Colonic mucosa (tissue), 4 donors: Measurements from ENCODE around the gene SEMA6B. TPM values are rescaled to one million over a fixed set of nuclear protein-coding genes. Genes with fewer than 3 reads are reported as not detected.

Experiments used
- DNase-seq: peaks from one replicate; pipeline ENCODE4 v3.0.0-alpha.2; 2020
- H3K27ac ChIP-seq: fragments of 200-600 bp; one replicate; pipeline ENCODE4 v1.8.0; 2021
- H3K27me3 ChIP-seq: fragments of 200-600 bp; one replicate; pipeline ENCODE4 v1.8.0; 2021
- H3K36me3 ChIP-seq: fragments of 200-600 bp; one replicate; pipeline ENCODE4 v1.8.0; 2021
- H3K4me1 ChIP-seq: fragments of 200-600 bp; one replicate; pipeline ENCODE4 v1.8.0; 2021; ENCODE audit warnings: mild to moderate bottlenecking
- H3K4me3 ChIP-seq: fragments of 200-600 bp; one replicate; pipeline ENCODE4 v1.8.0; 2021
- H3K9ac ChIP-seq, 2 donors: one replicate each; pipeline ENCODE4 v1.7.0; 2013; ENCODE audit warnings: control low read depth in 2 of 2, low read depth in 2 of 2, low read length in 2 of 2
- H3K9me3 ChIP-seq: fragments of 200-600 bp; one replicate; pipeline ENCODE4 v1.8.0; 2021
- CTCF ChIP-seq: fragments of 200-600 bp; IDR thresholded peaks from one replicate; pipeline ENCODE4 v1.8.0; 2022; ENCODE audit warnings: antibody characterized with exemption, mild to moderate bottlenecking
- intact Hi-C: fragments of 100-400 bp; cut with DNase I; formaldehyde crosslinking; loops from one replicate; pipeline ENCODE4 v1.14.1; 2022
- total RNA-seq, 2 donors: library from RNA; stranded (reverse); fragmentation: NEBNext Ultra II Directional in 1 of 2; extraction: Animal tissue kit (Norgen Biotek cat#: 25700) in 1 of 2; gene quantifications; one replicate each; pipeline ENCODE4 v1.2.1, GENCODE V29; 2021
- donor health status: healthy.
- donor health status: DM: no; HTN: no; CAD: no.
- donor health status: DM: no; HTN: no; CAD: no.

The SEMA6B gene
- total RNA-seq, 2 donors from 2014 or later = 1.3 to 5.6 TPM

- Histone ChIP-seq H3K9ac (no peak overlapping the region), H3K27me3 (peaks cover 54% of the 10 kb centered on the region), H3K9me3 (no peaks in the 10 kb centered on the region), H3K4me1 (peaks cover 5% of the 10 kb centered on the region), H3K4me3 (no peak overlapping the region), H3K27ac (no peak overlapping the region), H3K36me3 (no peaks in the 10 kb centered on the region)
- intact Hi-C loops = no loop called here
- TF ChIP-seq CTCF = no peak
- no peak for DNase-seq
These were observed 23.7 kb upstream of the SEMA6B start for GRCh38 chr19:4582980-4583842.

- H3K9me3 ChIP-seq = no peaks in the 10 kb centered on the region
- no peak overlapping the region for H3K27ac ChIP-seq
- H3K9ac ChIP-seq = no peak overlapping the region
- no peaks in the 10 kb centered on the region for H3K36me3 ChIP-seq
- H3K27me3 ChIP-seq = peaks cover 54% of the 10 kb centered on the region
- no peak for TF ChIP-seq CTCF
- intact Hi-C loops = no loop called here
- H3K4me3 ChIP-seq = no peak overlapping the region
- no peak for DNase-seq
- peaks cover 5% of the 10 kb centered on the region for H3K4me1 ChIP-seq
These were observed 22.4 kb upstream of the SEMA6B start for GRCh38 chr19:4581666-4582553.

- Histone ChIP-seq H3K27ac (no peak overlapping the region), H3K36me3 (no peaks in the 10 kb centered on the region), H3K9me3 (no peaks in the 10 kb centered on the region), H3K9ac (no peak overlapping the region), H3K4me1 (peaks cover 5% of the 10 kb centered on the region), H3K4me3 (no peak overlapping the region), H3K27me3 (peaks cover 54% of the 10 kb centered on the region)
- DNase-seq = no peak
- TF ChIP-seq CTCF = no peak
- intact Hi-C loops = no loop called here
These were observed 21.6 kb upstream of the SEMA6B start for GRCh38 chr19:4580961-4581665.

GRCh38 chr19:4580021-4580901 lies 20.8 kb upstream of the SEMA6B start:
- intact Hi-C loops = no loop called here
- no peak for DNase-seq
- Histone ChIP-seq H3K36me3 (no peaks in the 10 kb centered on the region), H3K27me3 (peaks cover 50% of the 10 kb centered on the region), H3K27ac (no peak overlapping the region), H3K4me3 (no peak overlapping the region), H3K9ac (no peak overlapping the region), H3K4me1 (peaks cover 5% of the 10 kb centered on the region), H3K9me3 (no peaks in the 10 kb centered on the region)
- no peak for TF ChIP-seq CTCF
